MM.1S (cell line): Measurements from ENCODE around the gene ZBTB2.

Source experiments
- EZH2 ChIP-seq: fragments of 300-600 bp; sonication (generic); optimal IDR thresholded peaks from 2 replicates; pipeline ENCODE3; 2017; ENCODE audit warnings: low read depth, mild to moderate bottlenecking, antibody characterized with exemption, low read length, mixed read lengths
- EZH2phosphoT487 ChIP-seq: fragments of 300-600 bp; sonication (generic); IDR thresholded peaks from 2 replicates; pipeline ENCODE4 v1.6.1; 2018; ENCODE audit warnings: antibody characterized with exemption, low read length
- TF ChIP-seq, protein P1 (sequence below): fragments of 300-600 bp; sonication (generic); IDR thresholded peaks from 2 replicates; pipeline ENCODE4 v1.5.1; 2016; ENCODE audit warnings: antibody characterized with exemption, low read length, mixed read lengths

- no peak for TF ChIP-seq EZH2
- TF ChIP-seq, protein P1, sequence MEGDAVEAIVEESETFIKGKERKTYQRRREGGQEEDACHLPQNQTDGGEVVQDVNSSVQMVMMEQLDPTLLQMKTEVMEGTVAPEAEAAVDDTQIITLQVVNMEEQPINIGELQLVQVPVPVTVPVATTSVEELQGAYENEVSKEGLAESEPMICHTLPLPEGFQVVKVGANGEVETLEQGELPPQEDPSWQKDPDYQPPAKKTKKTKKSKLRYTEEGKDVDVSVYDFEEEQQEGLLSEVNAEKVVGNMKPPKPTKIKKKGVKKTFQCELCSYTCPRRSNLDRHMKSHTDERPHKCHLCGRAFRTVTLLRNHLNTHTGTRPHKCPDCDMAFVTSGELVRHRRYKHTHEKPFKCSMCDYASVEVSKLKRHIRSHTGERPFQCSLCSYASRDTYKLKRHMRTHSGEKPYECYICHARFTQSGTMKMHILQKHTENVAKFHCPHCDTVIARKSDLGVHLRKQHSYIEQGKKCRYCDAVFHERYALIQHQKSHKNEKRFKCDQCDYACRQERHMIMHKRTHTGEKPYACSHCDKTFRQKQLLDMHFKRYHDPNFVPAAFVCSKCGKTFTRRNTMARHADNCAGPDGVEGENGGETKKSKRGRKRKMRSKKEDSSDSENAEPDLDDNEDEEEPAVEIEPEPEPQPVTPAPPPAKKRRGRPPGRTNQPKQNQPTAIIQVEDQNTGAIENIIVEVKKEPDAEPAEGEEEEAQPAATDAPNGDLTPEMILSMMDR: no peak
- no peak for TF ChIP-seq EZH2phosphoT487
Measured at GRCh38 chr6:151340219-151340978, 51.0 kb downstream of the ZBTB2 start.
